LNCAP (cell line): ENCODE data around the gene FAM13A.
A peak's percentile ranks its signal among the peaks of the same experiment; 100 is the strongest.

ENCODE experiments used
- TF ChIP-seq, protein P1 (sequence below): fragments of 450-650 bp; IDR thresholded peaks from 2 replicates; pipeline ENCODE4 v1.5.1; 2017; ENCODE audit warnings: mild to moderate bottlenecking

Gene FAM13A

DNA sequence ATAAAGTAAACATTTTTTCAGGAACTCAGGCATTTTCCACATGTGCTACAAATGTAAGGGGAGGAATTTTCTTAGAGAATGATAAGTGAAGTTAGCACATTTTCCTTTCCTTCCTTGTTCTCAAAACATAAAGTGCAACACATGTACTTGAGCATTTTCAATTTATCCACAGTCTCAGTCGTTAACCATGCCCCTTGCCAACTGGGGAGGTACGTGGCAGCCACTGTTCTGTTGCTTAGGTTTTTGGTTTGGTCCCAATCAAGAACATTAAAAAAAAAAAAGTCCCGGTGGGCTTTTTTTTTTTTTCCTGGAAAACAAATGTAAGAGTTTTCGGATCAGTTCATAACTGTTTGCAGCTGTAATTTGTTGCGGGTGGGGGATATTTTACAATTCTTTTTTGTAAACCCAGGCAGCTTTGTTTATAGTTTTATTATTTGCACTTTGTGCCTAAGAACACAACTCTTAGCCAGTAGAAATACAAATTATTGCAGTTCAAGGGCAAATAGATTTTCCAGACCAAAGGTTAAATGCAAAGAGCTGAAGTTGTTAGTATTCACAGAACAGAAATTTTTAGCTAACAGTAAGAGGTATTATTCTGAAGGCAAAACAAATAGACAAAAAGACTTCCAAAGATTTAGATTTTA lies 247.3 kb downstream of the FAM13A start:
- TF ChIP-seq, protein P1, sequence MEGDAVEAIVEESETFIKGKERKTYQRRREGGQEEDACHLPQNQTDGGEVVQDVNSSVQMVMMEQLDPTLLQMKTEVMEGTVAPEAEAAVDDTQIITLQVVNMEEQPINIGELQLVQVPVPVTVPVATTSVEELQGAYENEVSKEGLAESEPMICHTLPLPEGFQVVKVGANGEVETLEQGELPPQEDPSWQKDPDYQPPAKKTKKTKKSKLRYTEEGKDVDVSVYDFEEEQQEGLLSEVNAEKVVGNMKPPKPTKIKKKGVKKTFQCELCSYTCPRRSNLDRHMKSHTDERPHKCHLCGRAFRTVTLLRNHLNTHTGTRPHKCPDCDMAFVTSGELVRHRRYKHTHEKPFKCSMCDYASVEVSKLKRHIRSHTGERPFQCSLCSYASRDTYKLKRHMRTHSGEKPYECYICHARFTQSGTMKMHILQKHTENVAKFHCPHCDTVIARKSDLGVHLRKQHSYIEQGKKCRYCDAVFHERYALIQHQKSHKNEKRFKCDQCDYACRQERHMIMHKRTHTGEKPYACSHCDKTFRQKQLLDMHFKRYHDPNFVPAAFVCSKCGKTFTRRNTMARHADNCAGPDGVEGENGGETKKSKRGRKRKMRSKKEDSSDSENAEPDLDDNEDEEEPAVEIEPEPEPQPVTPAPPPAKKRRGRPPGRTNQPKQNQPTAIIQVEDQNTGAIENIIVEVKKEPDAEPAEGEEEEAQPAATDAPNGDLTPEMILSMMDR = no peak

DNA sequence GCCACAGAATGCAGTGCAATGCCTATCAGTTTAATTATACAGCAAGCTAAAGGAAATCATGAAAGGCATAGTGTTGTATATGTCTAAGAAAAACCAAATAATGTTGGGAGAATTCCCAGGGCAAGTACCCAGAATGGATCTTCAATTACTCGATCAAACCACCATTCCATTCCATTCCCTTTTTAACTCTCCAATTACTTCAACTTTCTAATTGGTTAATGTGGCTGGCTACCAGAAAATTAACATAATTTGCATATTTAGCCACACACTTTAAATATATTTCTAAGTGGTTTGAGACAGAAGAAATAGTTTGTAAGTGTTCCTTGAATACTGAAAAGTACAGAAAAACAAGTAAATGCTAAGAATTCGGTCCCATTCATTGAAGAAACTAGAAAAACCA lies 247.9 kb downstream of the FAM13A start:
- TF ChIP-seq, protein P1 = no peak

DNA sequence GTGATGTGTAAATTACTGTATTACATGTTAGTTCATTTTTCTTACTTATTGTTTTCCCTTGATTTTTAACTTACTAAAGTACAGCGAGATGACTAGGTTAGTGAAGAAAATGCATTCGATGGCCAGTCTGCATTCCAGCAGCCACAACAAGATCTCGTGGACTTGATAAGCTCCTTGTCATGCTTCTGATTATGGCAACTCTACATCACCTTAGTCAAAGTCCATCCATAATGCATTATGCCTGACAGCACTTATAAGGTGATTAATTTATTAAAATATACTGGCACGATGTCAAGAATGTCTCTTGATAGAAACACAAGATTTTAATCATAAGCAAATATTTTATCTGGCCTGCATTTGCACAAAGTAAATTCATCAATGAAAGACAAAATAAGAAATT lies 249.5 kb downstream of the FAM13A start:
- TF ChIP-seq, protein P1 = no peak

DNA sequence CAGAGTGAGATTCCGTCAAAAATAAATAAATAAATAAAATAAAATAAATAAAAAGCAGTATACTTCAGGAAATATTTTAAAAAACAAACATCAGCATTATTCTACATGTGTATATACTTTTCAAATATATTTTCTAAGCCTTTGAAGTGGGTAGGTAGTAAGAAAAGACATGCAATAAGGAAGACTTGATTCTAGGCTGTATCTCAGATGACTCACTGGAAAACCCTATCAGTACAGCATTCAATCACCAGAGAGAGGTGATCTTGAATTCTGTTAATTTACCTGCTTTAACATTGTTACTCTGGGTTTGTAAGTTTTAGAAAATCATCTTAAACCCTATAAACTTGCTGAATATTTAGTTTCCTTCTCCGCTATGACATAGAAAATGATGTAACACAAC lies 252.8 kb downstream of the FAM13A start:
- TF ChIP-seq, protein P1 = no peak

DNA sequence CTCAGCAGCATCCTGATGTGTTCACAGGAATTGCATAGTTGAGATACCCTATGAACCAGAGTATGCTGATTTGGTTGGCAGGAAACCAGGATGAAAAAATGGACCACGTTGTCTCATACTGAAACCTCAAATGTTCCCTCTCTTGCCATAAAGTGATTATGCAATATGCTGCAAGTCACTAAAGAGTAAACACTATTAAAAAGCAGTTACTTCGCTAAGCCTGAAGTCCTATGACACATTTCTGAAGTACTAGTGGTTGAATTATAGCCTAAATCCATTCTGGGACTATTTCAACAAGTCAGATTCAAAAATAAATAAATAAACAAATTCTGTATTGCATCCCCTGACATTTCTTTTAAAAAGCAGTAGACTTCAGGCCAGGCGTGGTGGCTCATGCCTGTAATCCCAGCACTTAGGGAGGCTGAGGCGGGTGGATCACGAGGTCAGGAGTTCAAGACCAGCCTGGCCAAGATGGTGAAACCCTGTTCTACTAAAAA lies 253.3 kb downstream of the FAM13A start:
- TF ChIP-seq, protein P1 = no peak

DNA sequence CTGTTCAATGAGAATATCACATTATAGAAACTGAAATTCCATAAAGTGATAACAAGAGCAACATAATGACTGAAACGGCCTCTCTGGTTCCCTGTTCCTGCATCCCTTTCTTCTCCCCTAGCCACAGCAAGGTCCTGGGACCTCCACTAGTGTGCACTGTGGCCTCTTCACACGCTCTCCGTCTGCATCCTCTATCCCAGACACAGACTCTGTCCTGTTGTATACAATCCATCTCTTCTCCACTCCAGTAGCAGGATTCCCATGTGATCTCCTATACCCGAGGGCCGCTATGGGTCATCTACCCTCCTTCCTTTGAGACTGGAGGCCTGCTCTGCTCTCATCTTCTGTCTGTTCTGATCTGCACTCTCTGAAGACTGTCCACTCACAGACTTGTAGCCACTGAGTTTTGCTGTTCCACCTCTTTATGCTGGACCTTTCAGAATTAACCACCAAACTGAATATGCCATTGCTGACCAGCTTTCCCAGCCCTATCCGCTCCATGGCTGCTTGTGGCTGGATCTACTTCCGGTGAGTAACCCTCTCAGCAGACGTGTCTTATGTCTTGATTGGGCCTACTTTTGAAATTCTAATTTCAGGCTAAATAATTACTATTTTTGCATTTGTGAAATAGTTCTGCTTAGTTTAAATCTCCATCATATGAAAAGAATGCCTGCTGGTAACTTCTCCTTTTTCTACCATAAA lies 254.2 kb downstream of the FAM13A start:
- TF ChIP-seq, protein P1 = no peak

DNA sequence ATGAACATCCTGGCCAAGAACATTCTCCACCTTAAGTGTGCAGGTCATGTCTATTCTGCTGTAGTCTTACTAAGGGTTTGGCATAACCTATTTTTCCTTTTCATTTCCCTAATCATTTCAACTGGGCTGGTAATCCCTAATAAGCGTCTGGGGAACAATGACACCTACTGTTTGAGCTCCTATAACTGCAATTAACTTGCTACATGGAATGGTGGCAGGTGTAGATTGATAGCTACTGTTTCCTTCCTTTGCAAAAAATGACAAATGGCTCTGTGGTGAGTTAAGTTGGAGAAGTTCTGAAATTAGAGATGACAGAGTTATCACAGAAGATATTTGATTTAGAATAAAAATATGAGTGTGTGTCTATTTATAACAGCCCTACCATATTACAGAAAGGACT lies 254.8 kb downstream of the FAM13A start:
- TF ChIP-seq, protein P1 = 0 out of 2 replicates have a peak, but pooled peaks have one; percentile 12
